ENCODE data around the gene RTEL1.
"Not testable (repeated sequence)": the region's sequence is repeated elsewhere in the genome, so short reads cannot be mapped to it uniquely, and the experiment has no call there.

RTEL1 gene

GRCh38 chr20:63656451-63656850 lies 1.7 kb upstream of the RTEL1 start:
- Histone ChIP-seq H3K4me2 (ENCODE audit: low read length) (no peak overlapping the region), H3K27me3 (ENCODE audit: insufficient read depth, low read length, poor library complexity) (no peaks in the 10 kb centered on the region), H3K4ac (ENCODE audit: low read depth, low read length) (no peak overlapping the region), H2AK5ac (ENCODE audit: low read length) (no peak overlapping the region), H3K79me1 (ENCODE audit: low read length) (peaks cover 7% of the 10 kb centered on the region), H3K56ac (ENCODE audit: low read length) (no peak overlapping the region), H3K4me3 (ENCODE audit: low read length) (no peak overlapping the region), H3K36me3 (ENCODE audit: control insufficient read depth, insufficient read depth, low read length) (no peaks in the 10 kb centered on the region), H2BK120ac (ENCODE audit: low read depth, low read length) (no peak overlapping the region), H3K4me1 (ENCODE audit: control insufficient read depth, low read depth, low read length) (peaks cover 5% of the 10 kb centered on the region), H4K8ac (ENCODE audit: low read depth, low read length) (no peak overlapping the region), H3K79me2 (ENCODE audit: control insufficient read depth, insufficient read depth, low read length) (no peaks in the 10 kb centered on the region), H4K5ac (ENCODE audit: low read length) (no peak overlapping the region), H3K23ac (ENCODE audit: low read length) (no peak overlapping the region), H3K18ac (ENCODE audit: low read length) (no peak overlapping the region), H2BK15ac (replicated peaks; ENCODE audit: low read depth) (no peak overlapping the region), H3K27ac (ENCODE audit: low read depth, low read length) (no peak overlapping the region), H3K9ac (ENCODE audit: low read length) (no peak overlapping the region), H2BK5ac (ENCODE audit: low read length) (no peak overlapping the region)
- WGBS (ENCODE audit: extremely low coverage, insufficient coverage, low lambda C conversion rate): no CpG with 5 or more reads among the region's 3 CpGs
- DNase-seq: no peak

GRCh38 chr20:63657260-63657936 lies 714 bp upstream of the RTEL1 start:
- no peak overlapping the region for H3K27ac ChIP-seq (ENCODE audit: low read depth, low read length)
- H3K23ac ChIP-seq (ENCODE audit: low read length): no peak overlapping the region
- DNase-seq: no peak
- H2AK5ac ChIP-seq (ENCODE audit: low read length): no peak overlapping the region
- WGBS (ENCODE audit: extremely low coverage, insufficient coverage, low lambda C conversion rate): no CpG with 5 or more reads among the region's 31 CpGs
- no peak overlapping the region for H2BK5ac ChIP-seq (ENCODE audit: low read length)
- H3K36me3 ChIP-seq (ENCODE audit: control insufficient read depth, insufficient read depth, low read length): peaks cover 2% of the 10 kb centered on the region
- no peak overlapping the region for H2BK15ac ChIP-seq (replicated peaks; ENCODE audit: low read depth)
- no peaks in the 10 kb centered on the region for H3K27me3 ChIP-seq (ENCODE audit: insufficient read depth, low read length, poor library complexity)
- no peak overlapping the region for H3K4me2 ChIP-seq (ENCODE audit: low read length)
- no peak overlapping the region for H3K4ac ChIP-seq (ENCODE audit: low read depth, low read length)
- H3K79me2 ChIP-seq (ENCODE audit: control insufficient read depth, insufficient read depth, low read length): no peaks in the 10 kb centered on the region
- H3K9ac ChIP-seq (ENCODE audit: low read length): peak overlapping the region; percentile 88
- H3K4me3 ChIP-seq (ENCODE audit: low read length): no peak overlapping the region
- peak overlapping the region; percentile 78 for H3K56ac ChIP-seq (ENCODE audit: low read length)
- H3K18ac ChIP-seq (ENCODE audit: low read length): no peak overlapping the region
- peaks cover 7% of the 10 kb centered on the region for H3K79me1 ChIP-seq (ENCODE audit: low read length)
- H4K8ac ChIP-seq (ENCODE audit: low read depth, low read length): no peak overlapping the region
- H2BK120ac ChIP-seq (ENCODE audit: low read depth, low read length): no peak overlapping the region
- peak overlapping the region; percentile 47 for H4K5ac ChIP-seq (ENCODE audit: low read length)
- peaks cover 5% of the 10 kb centered on the region for H3K4me1 ChIP-seq (ENCODE audit: control insufficient read depth, low read depth, low read length)

GRCh38 chr20:63658749-63659187 lies 656 bp downstream of the RTEL1 start:
- Histone ChIP-seq H3K4me3 (ENCODE audit: low read length) (peak overlapping the region; percentile 98), H4K8ac (ENCODE audit: low read depth, low read length) (no peak overlapping the region), H2AK5ac (ENCODE audit: low read length) (no peak overlapping the region), H3K23ac (ENCODE audit: low read length) (no peak overlapping the region), H2BK15ac (replicated peaks; ENCODE audit: low read depth) (no peak overlapping the region), H3K27me3 (ENCODE audit: insufficient read depth, low read length, poor library complexity) (no peaks in the 10 kb centered on the region), H3K4me2 (ENCODE audit: low read length) (peak overlapping the region; percentile 93), H2BK5ac (ENCODE audit: low read length) (no peak overlapping the region), H3K27ac (ENCODE audit: low read depth, low read length) (no peak overlapping the region), H3K36me3 (ENCODE audit: control insufficient read depth, insufficient read depth, low read length) (peaks cover 2% of the 10 kb centered on the region), H3K9ac (ENCODE audit: low read length) (peak overlapping the region; percentile 88), H4K5ac (ENCODE audit: low read length) (no peak overlapping the region), H3K4ac (ENCODE audit: low read depth, low read length) (no peak overlapping the region), H3K79me1 (ENCODE audit: low read length) (peaks cover 7% of the 10 kb centered on the region), H3K18ac (ENCODE audit: low read length) (no peak overlapping the region), H3K79me2 (ENCODE audit: control insufficient read depth, insufficient read depth, low read length) (no peaks in the 10 kb centered on the region), H3K4me1 (ENCODE audit: control insufficient read depth, low read depth, low read length) (peaks cover 5% of the 10 kb centered on the region), H2BK120ac (ENCODE audit: low read depth, low read length) (no peak overlapping the region), H3K56ac (ENCODE audit: low read length) (peak overlapping the region; percentile 97)
- DNase-seq: no peak
- WGBS (ENCODE audit: extremely low coverage, insufficient coverage, low lambda C conversion rate): no CpG with 5 or more reads among the region's 25 CpGs

GRCh38 chr20:63659370-63659769 lies 1.3 kb downstream of the RTEL1 start:
- Histone ChIP-seq H3K18ac (ENCODE audit: low read length) (no peak overlapping the region), H3K27ac (ENCODE audit: low read depth, low read length) (no peak overlapping the region), H3K4me2 (ENCODE audit: low read length) (peak overlapping the region; percentile 93), H4K5ac (ENCODE audit: low read length) (no peak overlapping the region), H3K4me3 (ENCODE audit: low read length) (no peak overlapping the region), H3K56ac (ENCODE audit: low read length) (peak overlapping the region; percentile 97), H3K27me3 (ENCODE audit: insufficient read depth, low read length, poor library complexity) (no peaks in the 10 kb centered on the region), H3K79me2 (ENCODE audit: control insufficient read depth, insufficient read depth, low read length) (no peaks in the 10 kb centered on the region), H3K79me1 (ENCODE audit: low read length) (peaks cover 7% of the 10 kb centered on the region), H3K9ac (ENCODE audit: low read length) (peak overlapping the region; percentile 88), H3K4me1 (ENCODE audit: control insufficient read depth, low read depth, low read length) (peaks cover 2% of the 10 kb centered on the region), H2BK5ac (ENCODE audit: low read length) (no peak overlapping the region), H2AK5ac (ENCODE audit: low read length) (no peak overlapping the region), H3K36me3 (ENCODE audit: control insufficient read depth, insufficient read depth, low read length) (peaks cover 2% of the 10 kb centered on the region), H3K4ac (ENCODE audit: low read depth, low read length) (no peak overlapping the region), H3K23ac (ENCODE audit: low read length) (no peak overlapping the region), H2BK120ac (ENCODE audit: low read depth, low read length) (no peak overlapping the region), H4K8ac (ENCODE audit: low read depth, low read length) (no peak overlapping the region), H2BK15ac (replicated peaks; ENCODE audit: low read depth) (no peak overlapping the region)
- peak; percentile 37 for DNase-seq
- no CpG with 5 or more reads among the region's 13 CpGs for WGBS (ENCODE audit: extremely low coverage, insufficient coverage, low lambda C conversion rate)

- not testable (repeated sequence) for H3K18ac ChIP-seq (ENCODE audit: low read length); H4K5ac ChIP-seq (ENCODE audit: low read length); H3K9ac ChIP-seq (ENCODE audit: low read length); H2BK5ac ChIP-seq (ENCODE audit: low read length); H3K23ac ChIP-seq (ENCODE audit: low read length); H3K4me3 ChIP-seq (ENCODE audit: low read length); H2BK120ac ChIP-seq (ENCODE audit: low read depth, low read length); H2BK15ac ChIP-seq (replicated peaks; ENCODE audit: low read depth); H4K8ac ChIP-seq (ENCODE audit: low read depth, low read length); H3K4me2 ChIP-seq (ENCODE audit: low read length); H3K27ac ChIP-seq (ENCODE audit: low read depth, low read length); H3K27me3 ChIP-seq (ENCODE audit: insufficient read depth, low read length, poor library complexity); DNase-seq; H3K56ac ChIP-seq (ENCODE audit: low read length); H3K4me1 ChIP-seq (ENCODE audit: control insufficient read depth, low read depth, low read length); H3K79me1 ChIP-seq (ENCODE audit: low read length); H2AK5ac ChIP-seq (ENCODE audit: low read length); H3K4ac ChIP-seq (ENCODE audit: low read depth, low read length); H3K36me3 ChIP-seq (ENCODE audit: control insufficient read depth, insufficient read depth, low read length); H3K79me2 ChIP-seq (ENCODE audit: control insufficient read depth, insufficient read depth, low read length)
- no CpG with 5 or more reads among the region's 10 CpGs for WGBS (ENCODE audit: extremely low coverage, insufficient coverage, low lambda C conversion rate)
Observed at GRCh38 chr20:63660174-63660573, 2.1 kb downstream of the RTEL1 start.

- H2BK15ac ChIP-seq (replicated peaks; ENCODE audit: low read depth): no peak overlapping the region
- no peak overlapping the region for H3K18ac ChIP-seq (ENCODE audit: low read length)
- no CpG with 5 or more reads among the region's 8 CpGs for WGBS (ENCODE audit: extremely low coverage, insufficient coverage, low lambda C conversion rate)
- no peak overlapping the region for H4K8ac ChIP-seq (ENCODE audit: low read depth, low read length)
- no peak overlapping the region for H2AK5ac ChIP-seq (ENCODE audit: low read length)
- no peak overlapping the region for H3K56ac ChIP-seq (ENCODE audit: low read length)
- H4K5ac ChIP-seq (ENCODE audit: low read length): no peak overlapping the region
- peaks cover 7% of the 10 kb centered on the region for H3K79me1 ChIP-seq (ENCODE audit: low read length)
- no peak overlapping the region for H2BK5ac ChIP-seq (ENCODE audit: low read length)
- H3K23ac ChIP-seq (ENCODE audit: low read length): no peak overlapping the region
- H3K4me2 ChIP-seq (ENCODE audit: low read length): no peak overlapping the region
- no peak overlapping the region for H3K4ac ChIP-seq (ENCODE audit: low read depth, low read length)
- no peak overlapping the region for H3K27ac ChIP-seq (ENCODE audit: low read depth, low read length)
- DNase-seq: no peak
- peaks cover 2% of the 10 kb centered on the region for H3K4me1 ChIP-seq (ENCODE audit: control insufficient read depth, low read depth, low read length)
- H2BK120ac ChIP-seq (ENCODE audit: low read depth, low read length): no peak overlapping the region
- H3K27me3 ChIP-seq (ENCODE audit: insufficient read depth, low read length, poor library complexity): no peaks in the 10 kb centered on the region
- no peak overlapping the region for H3K9ac ChIP-seq (ENCODE audit: low read length)
- peaks cover 2% of the 10 kb centered on the region for H3K36me3 ChIP-seq (ENCODE audit: control insufficient read depth, insufficient read depth, low read length)
- H3K79me2 ChIP-seq (ENCODE audit: control insufficient read depth, insufficient read depth, low read length): no peaks in the 10 kb centered on the region
- H3K4me3 ChIP-seq (ENCODE audit: low read length): no peak overlapping the region
Observed at GRCh38 chr20:63660622-63661021, 2.5 kb downstream of the RTEL1 start.

Measured in mesendoderm (in vitro differentiated cells).